ENCODE results near the gene KRT34.

The KRT34 gene

DNA sequence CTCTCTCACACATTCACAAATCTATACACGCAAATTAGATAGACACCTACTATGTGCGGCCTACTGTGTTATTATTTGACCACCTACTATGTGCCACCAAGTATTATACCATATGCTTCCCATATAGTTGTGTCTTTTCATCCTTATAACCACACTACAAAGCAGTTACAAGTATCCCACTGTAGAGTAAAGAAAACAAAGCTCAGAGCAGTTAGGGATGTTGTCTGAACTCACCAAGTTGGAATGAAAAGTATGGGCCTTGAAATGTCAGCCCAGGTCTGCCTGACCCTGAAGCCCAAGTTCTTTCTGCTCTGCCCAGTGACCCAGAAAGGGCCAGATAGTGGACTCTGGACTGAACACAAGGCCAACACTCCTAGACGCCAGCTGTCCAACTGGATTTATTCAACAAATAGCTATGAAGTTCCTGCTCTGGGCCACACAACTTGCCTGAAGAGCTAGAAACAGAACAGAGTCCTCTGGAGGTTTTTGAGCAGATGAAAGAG, 33.8 kb upstream of the KRT34 start:
- H3K4me1 Mint-ChIP-seq (ENCODE audit: low read depth) = peaks cover 9% of the 10 kb centered on the region
- no peak overlapping the region for H3K4me3 Mint-ChIP-seq
- H3K27me3 Mint-ChIP-seq = peaks cover 9% of the 10 kb centered on the region
- no peaks in the 10 kb centered on the region for H3K36me3 Mint-ChIP-seq (ENCODE audit: low read depth)
- H3K9me3 Mint-ChIP-seq = no peaks in the 10 kb centered on the region
- H3K27ac Mint-ChIP-seq = no peak overlapping the region
- intact Hi-C loops (cut with micrococcal nuclease) = no loop called here

DNA sequence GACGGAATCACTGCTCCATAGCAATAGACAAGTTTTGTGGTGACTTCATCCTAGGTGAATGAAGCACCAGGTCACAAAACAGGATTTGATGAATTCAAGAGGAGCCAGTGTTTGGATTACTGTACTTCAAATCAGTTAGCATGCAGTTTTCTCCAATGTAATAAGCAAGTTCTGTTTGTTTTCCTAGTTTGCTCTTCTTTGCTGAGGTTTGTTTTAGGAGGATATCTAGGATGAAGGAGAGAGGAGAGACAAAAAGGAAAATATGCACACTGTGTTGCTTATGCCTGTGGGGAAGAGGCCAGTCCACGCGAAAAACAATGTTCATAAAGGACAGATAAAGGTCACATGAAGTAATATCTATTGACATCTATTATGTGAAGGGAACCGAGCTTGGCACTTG, 33.3 kb upstream of the KRT34 start:
- Mint-ChIP-seq H3K4me1 (ENCODE audit: low read depth) (peaks cover 9% of the 10 kb centered on the region), H3K36me3 (ENCODE audit: low read depth) (no peaks in the 10 kb centered on the region), H3K27me3 (peaks cover 9% of the 10 kb centered on the region), H3K9me3 (no peaks in the 10 kb centered on the region), H3K4me3 (no peak overlapping the region), H3K27ac (no peak overlapping the region)
- intact Hi-C loops (cut with micrococcal nuclease) = no loop called here

DNA sequence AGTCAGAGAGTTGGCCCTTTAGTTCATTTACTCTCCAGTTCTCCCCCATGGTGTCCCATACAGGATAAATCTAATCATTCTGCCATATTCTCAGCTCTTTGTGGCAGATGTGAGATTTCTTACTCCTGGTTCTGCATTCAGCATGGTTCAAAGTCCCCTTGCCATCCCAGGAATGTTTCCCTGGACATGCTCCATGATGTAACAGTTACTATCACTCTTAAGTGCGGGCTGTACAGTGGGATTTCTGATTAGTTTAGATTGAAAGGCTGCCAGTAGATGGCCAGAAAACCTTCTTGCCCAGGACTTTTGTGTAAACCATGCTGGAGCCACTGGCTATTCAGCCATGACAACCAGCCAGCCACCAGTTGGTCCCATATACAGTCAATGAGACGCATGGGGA, 31.9 kb upstream of the KRT34 start:
- Mint-ChIP-seq H3K9me3 (no peaks in the 10 kb centered on the region), H3K4me1 (ENCODE audit: low read depth) (peaks cover 9% of the 10 kb centered on the region), H3K4me3 (no peak overlapping the region), H3K36me3 (ENCODE audit: low read depth) (no peaks in the 10 kb centered on the region), H3K27ac (no peak overlapping the region), H3K27me3 (peaks cover 9% of the 10 kb centered on the region)
- intact Hi-C loops (cut with micrococcal nuclease) = no loop called here

DNA sequence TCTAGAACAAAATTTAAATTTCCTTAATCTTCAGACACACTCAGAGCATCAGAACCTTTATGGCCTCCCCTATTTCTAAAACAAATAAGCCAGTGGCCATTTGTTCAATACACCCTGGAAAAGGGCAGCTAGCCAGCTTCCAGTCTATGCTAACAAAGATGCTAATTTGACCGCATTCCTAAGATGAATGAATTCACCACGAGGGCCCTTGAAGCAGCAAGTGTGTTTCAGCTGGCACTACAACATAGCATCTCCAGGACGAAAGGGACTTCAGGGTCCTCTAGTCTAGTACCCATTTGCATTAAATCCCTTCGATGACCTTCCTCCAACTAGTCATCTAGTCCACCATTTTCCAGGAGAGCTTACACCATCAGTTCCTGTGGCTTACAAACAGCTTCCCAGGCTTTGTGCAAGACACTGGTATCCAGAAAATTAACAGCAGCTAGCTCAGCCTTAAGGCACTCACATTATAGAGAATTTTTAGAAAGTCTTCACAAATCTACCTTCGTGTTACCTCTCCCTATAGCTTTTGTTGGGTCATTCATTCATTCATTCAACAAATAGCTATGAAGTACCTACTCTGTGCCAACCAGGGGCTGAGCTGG, 31.3 kb upstream of the KRT34 start:
- no peak overlapping the region for H3K4me3 Mint-ChIP-seq
- peaks cover 9% of the 10 kb centered on the region for H3K27me3 Mint-ChIP-seq
- no peaks in the 10 kb centered on the region for H3K9me3 Mint-ChIP-seq
- no peaks in the 10 kb centered on the region for H3K36me3 Mint-ChIP-seq (ENCODE audit: low read depth)
- peaks cover 9% of the 10 kb centered on the region for H3K4me1 Mint-ChIP-seq (ENCODE audit: low read depth)
- no peak overlapping the region for H3K27ac Mint-ChIP-seq
- intact Hi-C loops (cut with micrococcal nuclease) = no loop called here

DNA sequence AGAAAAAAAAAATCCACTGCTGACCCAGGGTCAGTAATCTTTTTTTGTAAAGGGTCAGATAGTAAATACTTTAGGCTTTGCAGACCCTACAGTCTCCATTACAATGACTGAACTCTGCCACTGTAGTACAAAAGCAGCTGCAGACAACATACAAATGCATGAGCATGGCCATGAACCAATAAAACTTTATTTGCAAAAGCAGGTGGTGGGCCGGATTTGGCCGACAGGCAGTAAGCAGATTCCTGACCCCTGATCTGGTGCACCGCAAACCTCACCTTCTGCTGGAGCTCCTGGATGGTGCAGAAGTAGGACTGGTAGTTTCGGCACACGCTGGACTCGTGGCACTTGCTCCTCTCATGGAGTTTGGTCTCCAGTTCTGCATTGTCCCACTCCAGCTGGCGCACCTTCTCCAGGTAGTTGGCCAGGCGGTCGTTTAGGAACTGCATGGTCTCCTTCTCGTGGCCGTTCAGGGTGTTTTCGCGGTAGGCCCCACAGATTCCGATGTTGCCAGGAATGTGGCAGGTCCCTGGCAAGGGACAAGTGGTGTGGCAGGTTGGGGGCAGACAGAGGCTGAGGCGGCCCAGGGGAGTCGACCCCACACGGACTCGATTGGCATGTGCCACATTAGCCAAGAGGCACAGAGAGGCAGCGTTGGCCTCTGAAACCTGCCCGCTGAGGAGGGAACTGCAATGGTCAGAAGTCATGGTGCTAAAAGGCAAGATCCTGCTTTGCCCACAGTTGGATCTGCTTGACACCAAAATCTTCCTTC, 29.1 kb upstream of the KRT34 start:
- H3K27me3 Mint-ChIP-seq = peaks cover 9% of the 10 kb centered on the region
- H3K36me3 Mint-ChIP-seq (ENCODE audit: low read depth) = no peaks in the 10 kb centered on the region
- H3K4me1 Mint-ChIP-seq (ENCODE audit: low read depth) = no peaks in the 10 kb centered on the region
- intact Hi-C loops (cut with micrococcal nuclease) = no loop called here
- no peak overlapping the region for H3K4me3 Mint-ChIP-seq
- H3K9me3 Mint-ChIP-seq = no peaks in the 10 kb centered on the region
- H3K27ac Mint-ChIP-seq = no peak overlapping the region

DNA sequence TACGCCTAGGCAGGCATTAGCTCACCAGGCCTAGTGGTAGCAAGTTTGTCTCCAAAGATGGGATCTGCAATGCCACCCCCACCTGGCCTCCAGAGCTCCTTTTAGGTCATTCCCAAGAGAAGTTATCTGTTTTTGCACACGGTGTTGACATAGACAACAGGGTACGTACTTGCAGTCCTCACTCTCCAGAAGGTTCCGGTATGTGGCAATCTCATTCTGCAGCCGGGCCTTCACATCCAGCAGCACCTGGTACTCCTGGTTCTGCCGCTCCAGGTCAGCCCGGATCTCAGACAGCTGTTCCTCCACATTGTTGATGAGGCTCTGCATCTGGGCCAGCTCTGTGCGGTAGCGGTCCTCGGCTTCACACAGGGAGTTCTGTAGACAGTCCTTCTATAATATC, 25.1 kb upstream of the KRT34 start:
- no peak overlapping the region for H3K27ac Mint-ChIP-seq
- H3K36me3 Mint-ChIP-seq (ENCODE audit: low read depth) = no peaks in the 10 kb centered on the region
- H3K4me3 Mint-ChIP-seq = no peak overlapping the region
- peaks cover 12% of the 10 kb centered on the region for H3K4me1 Mint-ChIP-seq (ENCODE audit: low read depth)
- H3K27me3 Mint-ChIP-seq = peaks cover 4% of the 10 kb centered on the region
- intact Hi-C loops (cut with micrococcal nuclease) = no loop called here
- no peaks in the 10 kb centered on the region for H3K9me3 Mint-ChIP-seq

- Mint-ChIP-seq H3K9me3 (no peaks in the 10 kb centered on the region), H3K36me3 (ENCODE audit: low read depth) (no peaks in the 10 kb centered on the region), H3K27me3 (peaks cover 2% of the 10 kb centered on the region), H3K4me3 (no peak overlapping the region), H3K4me1 (ENCODE audit: low read depth) (peaks cover 12% of the 10 kb centered on the region), H3K27ac (no peak overlapping the region)
- intact Hi-C loops (cut with micrococcal nuclease) = no loop called here
Measured at GRCh38 chr17:41406205-41406604, 24.1 kb upstream of the KRT34 start.

DNA sequence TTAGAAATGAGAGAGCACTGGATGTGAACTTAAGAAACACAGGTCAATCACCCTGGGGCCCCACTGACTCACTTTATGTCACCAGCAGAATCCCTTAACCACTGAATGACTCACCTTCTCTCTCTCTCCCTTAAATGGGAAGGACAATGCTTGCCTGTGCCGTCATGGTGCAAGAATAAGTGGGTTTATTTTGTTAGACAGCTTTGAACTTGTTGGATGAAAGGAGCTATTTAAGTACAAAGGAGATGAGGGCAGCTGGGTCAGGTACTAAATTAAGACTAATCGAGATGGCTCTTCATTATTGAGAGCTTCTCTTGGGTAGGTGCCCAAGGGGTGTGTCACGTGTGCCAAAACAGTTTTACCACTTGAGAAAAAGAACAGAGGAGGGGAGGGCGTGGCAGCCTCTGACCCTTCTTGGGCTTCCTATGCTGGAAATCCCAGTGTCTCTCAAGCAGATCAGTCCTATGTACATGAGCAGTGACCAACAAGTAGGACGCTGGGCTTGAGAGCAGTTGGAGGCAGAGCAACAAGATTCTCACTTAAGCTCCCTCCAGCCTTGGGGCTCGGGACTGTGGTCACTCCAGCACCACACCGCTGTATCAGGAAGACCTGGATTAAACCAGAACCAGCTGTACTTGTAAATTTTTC, 22.0 kb upstream of the KRT34 start:
- Mint-ChIP-seq H3K9me3 (no peaks in the 10 kb centered on the region), H3K36me3 (ENCODE audit: low read depth) (no peaks in the 10 kb centered on the region), H3K27ac (no peak overlapping the region), H3K4me1 (ENCODE audit: low read depth) (peaks cover 12% of the 10 kb centered on the region), H3K27me3 (peaks cover 6% of the 10 kb centered on the region), H3K4me3 (no peak overlapping the region)
- intact Hi-C loops (cut with micrococcal nuclease) = no loop called here

DNA sequence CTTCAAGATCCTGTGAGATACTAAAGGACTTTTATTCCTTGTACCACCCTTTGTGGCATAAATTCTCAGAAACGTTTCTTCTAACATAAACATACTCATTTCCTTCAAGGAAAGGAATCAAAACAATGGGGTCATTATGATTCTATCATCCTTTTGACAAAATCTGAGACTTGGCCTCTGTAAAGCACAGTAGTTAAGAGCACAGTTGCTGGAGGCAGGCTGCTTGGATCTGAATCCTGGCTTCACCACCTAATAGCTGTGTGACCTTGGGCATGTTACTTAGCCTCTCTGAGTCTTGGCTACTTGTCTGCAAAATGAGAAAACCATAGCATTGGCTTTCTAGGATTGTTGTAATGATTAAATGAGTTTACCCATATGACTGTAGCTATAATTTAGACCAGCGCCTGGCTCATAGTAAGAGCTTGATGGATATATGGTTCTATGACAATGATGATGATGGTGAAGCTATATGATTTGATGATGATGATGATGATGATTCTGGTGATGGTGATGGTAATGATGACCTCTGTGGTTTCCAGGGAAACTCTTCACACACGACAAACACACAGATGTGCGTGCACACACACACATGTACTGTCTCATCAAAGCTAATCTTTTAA, 21.4 kb upstream of the KRT34 start:
- H3K4me3 Mint-ChIP-seq = no peak overlapping the region
- peaks cover 7% of the 10 kb centered on the region for H3K27me3 Mint-ChIP-seq

GRCh38 chr17:41402161-41402560, 20.1 kb upstream of the KRT34 start:
- intact Hi-C loops (cut with micrococcal nuclease) = no loop called here
- Mint-ChIP-seq H3K36me3 (ENCODE audit: low read depth) (no peaks in the 10 kb centered on the region), H3K27ac (no peak overlapping the region), H3K9me3 (no peaks in the 10 kb centered on the region), H3K27me3 (peaks cover 7% of the 10 kb centered on the region), H3K4me1 (ENCODE audit: low read depth) (peaks cover 12% of the 10 kb centered on the region), H3K4me3 (no peak overlapping the region)

More for the DNA sequence above, 21.4 kb upstream of the KRT34 start:
- Mint-ChIP-seq H3K4me1 (ENCODE audit: low read depth) (peaks cover 12% of the 10 kb centered on the region), H3K9me3 (no peaks in the 10 kb centered on the region), H3K36me3 (ENCODE audit: low read depth) (no peaks in the 10 kb centered on the region), H3K27ac (no peak overlapping the region)
- intact Hi-C loops (cut with micrococcal nuclease) = no loop called here

DNA sequence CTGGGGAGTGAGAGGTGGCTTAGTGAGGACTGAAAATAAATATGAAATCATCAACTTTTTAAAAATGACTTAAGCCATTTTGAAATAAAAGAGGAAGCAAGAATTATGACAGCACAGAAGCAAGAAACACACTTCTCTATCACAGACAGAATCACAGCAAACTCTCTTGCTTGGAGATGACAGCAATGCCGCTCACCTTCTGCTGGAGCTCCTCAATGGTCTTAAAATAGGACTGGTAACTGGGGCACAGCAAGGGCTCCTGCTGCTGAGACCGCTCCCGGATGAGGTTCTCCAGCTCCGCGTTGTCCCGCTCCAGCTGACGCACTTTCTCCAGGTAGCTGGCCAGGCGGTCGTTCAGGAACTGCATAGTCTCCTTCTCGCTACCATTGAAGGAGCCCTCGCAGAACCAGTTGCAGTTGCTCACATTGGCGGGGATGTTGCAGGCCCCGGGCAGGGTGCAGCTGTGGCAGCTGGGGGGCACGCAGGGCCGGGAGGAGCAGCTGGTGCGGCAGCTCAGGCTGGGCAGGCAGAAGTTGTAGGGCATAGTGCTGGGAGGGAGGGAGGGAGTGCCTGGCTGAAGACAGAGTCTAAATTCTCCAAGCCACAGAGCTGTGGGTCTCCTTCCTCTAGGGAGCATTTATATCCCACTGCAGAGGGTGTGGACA, 15.0 kb upstream of the KRT34 start, which contains the start of gene KRT31:
KRT31 (minus strand) TSS at position 613 of the 665 bp plus-strand sequence; CDS start at position 544, 69 bp downstream.
- Mint-ChIP-seq H3K4me3 (no peak within 1 kb of the TSS), H3K27me3 (peaks cover 12% of the 10 kb centered on the region), H3K27ac (no peak within 1 kb of the TSS), H3K9me3 (no peaks in the 10 kb centered on the region), H3K36me3 (ENCODE audit: low read depth) (no peaks in the 10 kb centered on the region), H3K4me1 (ENCODE audit: low read depth) (no peaks in the 10 kb centered on the region)
- intact Hi-C loops (cut with micrococcal nuclease) = no loop called here

- H3K4me1 Mint-ChIP-seq (ENCODE audit: low read depth) = no peaks in the 10 kb centered on the region
- H3K36me3 Mint-ChIP-seq (ENCODE audit: low read depth) = no peaks in the 10 kb centered on the region
- no peak overlapping the region for H3K27ac Mint-ChIP-seq
- intact Hi-C loops (cut with micrococcal nuclease) = no loop called here
- H3K4me3 Mint-ChIP-seq = no peak overlapping the region
- no peaks in the 10 kb centered on the region for H3K9me3 Mint-ChIP-seq
- H3K27me3 Mint-ChIP-seq = peaks cover 12% of the 10 kb centered on the region
Measured at GRCh38 chr17:41396340-41396739, 14.2 kb upstream of the KRT34 start.

GRCh38 chr17:41395611-41396010, 13.5 kb upstream of the KRT34 start:
- no peak overlapping the region for H3K27ac Mint-ChIP-seq
- no peak overlapping the region for H3K4me3 Mint-ChIP-seq
- no peaks in the 10 kb centered on the region for H3K36me3 Mint-ChIP-seq (ENCODE audit: low read depth)
- H3K4me1 Mint-ChIP-seq (ENCODE audit: low read depth) = no peaks in the 10 kb centered on the region
- no peaks in the 10 kb centered on the region for H3K9me3 Mint-ChIP-seq
- intact Hi-C loops (cut with micrococcal nuclease) = no loop called here
- peaks cover 12% of the 10 kb centered on the region for H3K27me3 Mint-ChIP-seq
